Right cardiac atrium (tissue), 5 donors: ENCODE measurements around the gene LSM6. TPM values are rescaled to one million over a fixed set of nuclear protein-coding genes. Genes with fewer than 3 reads are reported as not detected.

Experiments
- ATAC-seq, 2 donors: fragments of 200-7000 bp; cut with Tn5 transposase; one replicate each; pipeline versions ENCODE4 v1.8.0 to v1.9.1; 2020; ENCODE audit warnings: moderate library complexity in 2 of 2, mild to moderate bottlenecking in 1 of 2
- DNase-seq, 3 donors: peaks; one replicate each; pipeline ENCODE4 v3.0.0-alpha.2; 2020
- H3K27ac ChIP-seq: one replicate; pipeline ENCODE4 v1.5.1; 2013; ENCODE audit warnings: mild to moderate bottlenecking, low read length, control low read depth, moderate library complexity
- H3K27me3 ChIP-seq: one replicate; pipeline ENCODE4 v1.6.1; 2013; ENCODE audit not compliant: control insufficient read depth, insufficient read depth
- H3K4me1 ChIP-seq: one replicate; pipeline ENCODE4 v1.6.1; 2013; ENCODE audit warnings: low read length; ENCODE audit not compliant: control insufficient read depth, insufficient read depth
- H3K4me3 ChIP-seq: one replicate; pipeline ENCODE4 v1.5.1; 2013; ENCODE audit warnings: low read length, control low read depth
- H3K9me3 ChIP-seq: one replicate; pipeline ENCODE4 v1.6.1; 2013; ENCODE audit warnings: low read length; ENCODE audit not compliant: control insufficient read depth
- WGBS: extraction: QIAGEN DNeasy Blood & Tissue Kit; methylation state at CpG from one replicate; pipeline ENCODE4 v1.1.7; 2013; 5-methylcytosine and 5-hydroxymethylcytosine counted together
- intact Hi-C, 4 donors: fragments of 100-400 bp; cut with DNase I; formaldehyde crosslinking; loops; one replicate each; pipeline versions ENCODE4 v1.11.0 to v1.14.0; 2022 to 2023
- polyA plus RNA-seq: library from polyadenylated mRNA; stranded (reverse); fragments of 200-250 nt; gene quantifications from one replicate; pipeline ENCODE4 v1.2.3, GENCODE V29; 2013
- total RNA-seq, 4 donors: library from RNA; stranded (reverse); fragmentation: NEBNext Ultra II Directional; extraction: Animal tissue kit (Norgen Biotek cat#: 25700); gene quantifications; one replicate each; pipeline ENCODE4 v1.2.1, GENCODE V29; 2021
- donor health status: healthy with polysubstance abuse.
- donor health status: DM: no; HTN: yes; CAD: no.
- donor health status: DM: no; HTN: no; CAD: no.
- donor health status: DM: no; HTN: yes; CAD: no; lungs with severe emphysema.
- donor health status: DM: yes; HTN: yes; CAD: no.

Gene LSM6
- total and polyA plus RNA-seq, 5 donors, result 13.9 to 31.0 (median 17.8) TPM

DNA sequence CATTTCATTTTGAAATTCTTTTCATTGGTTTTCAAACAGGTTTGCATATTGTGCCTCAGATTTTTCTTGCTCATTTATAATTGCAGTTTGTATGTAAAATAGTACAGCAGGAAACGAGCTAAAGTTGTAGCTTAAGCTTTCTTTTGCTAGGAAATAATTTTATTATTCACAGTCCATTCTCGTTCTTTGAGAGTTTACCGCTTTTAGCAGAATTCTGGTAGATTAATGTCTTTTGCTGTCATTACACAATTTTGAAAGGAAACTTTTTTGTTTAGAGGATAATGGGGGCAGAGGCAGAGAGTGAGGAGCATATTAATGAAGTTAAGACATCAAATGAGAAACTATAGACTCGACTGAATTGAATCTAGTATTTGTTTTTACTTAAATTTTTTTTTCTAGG, 10.5 kb downstream of the LSM6 start:
- 93% methylated on average over 4 of the region's 4 CpGs for WGBS
- Histone ChIP-seq H3K4me1 (peaks cover 5% of the 10 kb centered on the region), H3K27ac (no peak overlapping the region), H3K4me3 (no peak overlapping the region), H3K27me3 (no peaks in the 10 kb centered on the region), H3K9me3 (no peaks in the 10 kb centered on the region)
- intact Hi-C loops, result no loop called here
- DNase-seq, result no peak
- no peak for ATAC-seq

DNA sequence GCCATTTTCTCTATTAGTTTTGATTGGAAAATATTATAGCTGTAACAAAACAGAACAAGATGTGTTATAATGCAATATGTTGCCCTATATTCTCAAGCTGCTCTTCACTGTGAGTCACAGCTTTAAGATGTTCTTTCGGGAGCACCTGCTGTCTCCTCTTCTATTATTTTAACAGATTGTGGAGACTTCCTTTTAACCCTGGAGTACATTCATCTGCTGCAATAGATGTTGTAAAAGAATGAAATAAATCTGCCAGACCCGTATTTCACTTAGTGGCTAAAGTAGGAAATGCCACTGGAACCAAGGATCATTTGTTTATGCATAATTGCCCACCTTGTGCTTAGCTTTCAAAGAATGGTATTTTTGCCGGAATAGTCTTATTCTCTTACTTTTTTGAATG, 11.1 kb downstream of the LSM6 start:
- Histone ChIP-seq H3K27me3 (no peaks in the 10 kb centered on the region), H3K4me3 (no peak overlapping the region), H3K4me1 (peaks cover 5% of the 10 kb centered on the region), H3K27ac (no peak overlapping the region), H3K9me3 (no peaks in the 10 kb centered on the region)
- intact Hi-C loops, result no loop called here
- ATAC-seq (no peak), DNase-seq (no peak)
- WGBS, result 73% methylated on average over 3 of the region's 3 CpGs

DNA sequence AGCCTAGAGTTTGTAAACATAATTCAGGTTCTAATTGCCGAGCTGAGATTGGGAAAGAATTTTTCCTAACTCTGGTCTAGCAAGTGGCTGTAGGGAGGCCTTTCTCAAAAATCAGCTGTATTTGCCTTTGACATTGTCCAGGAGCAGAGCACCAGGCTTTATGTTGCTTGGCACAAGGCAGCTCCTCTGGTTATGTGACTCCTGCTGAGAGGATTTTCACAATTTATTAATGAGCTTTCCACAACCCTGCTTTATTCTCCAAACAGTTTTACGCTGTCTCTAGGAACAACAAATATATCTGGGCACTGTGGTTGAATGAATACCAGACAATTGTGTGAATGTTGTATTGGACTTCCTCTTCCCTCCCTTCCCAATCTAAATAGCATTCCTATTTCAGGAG, 14.9 kb downstream of the LSM6 start:
- intact Hi-C loops, result no loop called here
- WGBS, result 56% methylated on average over 2 of the region's 2 CpGs
- H3K27me3 ChIP-seq, result no peaks in the 10 kb centered on the region
- H3K9me3 ChIP-seq, result no peaks in the 10 kb centered on the region
- no peak overlapping the region for H3K4me3 ChIP-seq
- ATAC-seq (no peak), DNase-seq (no peak)
- H3K4me1 ChIP-seq, result peaks cover 8% of the 10 kb centered on the region
- H3K27ac ChIP-seq, result peak overlapping the region; percentile 78

DNA sequence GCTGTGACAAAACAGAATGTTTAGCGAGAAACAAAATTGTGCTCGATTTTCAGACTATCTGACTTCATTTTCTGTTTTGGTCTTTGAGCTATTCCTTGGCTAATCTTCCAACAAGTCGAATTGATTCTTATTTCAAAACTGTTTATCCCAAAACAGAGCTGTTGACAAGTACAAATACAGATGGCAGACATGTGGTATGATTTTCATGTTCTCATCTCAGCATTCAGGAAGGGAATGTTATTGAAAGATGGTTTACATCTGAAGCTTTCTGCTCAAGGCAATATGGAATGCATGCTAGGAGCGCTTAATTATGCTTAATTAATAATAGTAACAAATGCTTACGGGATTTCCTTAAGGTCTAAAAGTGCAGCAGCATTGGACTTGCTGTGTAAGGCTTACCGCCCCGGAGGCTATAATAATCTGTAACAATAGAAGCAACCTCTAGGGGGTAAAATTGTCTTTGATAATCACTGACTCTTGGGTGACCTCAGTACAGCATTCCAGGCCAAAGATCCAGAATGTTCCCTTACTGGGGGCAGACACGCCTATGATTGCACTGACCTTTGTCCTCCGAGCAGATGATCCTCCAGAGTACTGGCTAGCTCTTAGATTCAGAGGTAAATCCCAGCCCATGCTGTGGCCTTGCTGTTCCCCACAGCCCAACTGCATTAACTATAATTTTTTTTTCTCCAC, 16.4 kb downstream of the LSM6 start:
- H3K4me1 ChIP-seq, result peaks cover 8% of the 10 kb centered on the region
- intact Hi-C loops, result no loop called here
- DNase-seq (peak in 2 of 3 donors; percentile 37 to 41), ATAC-seq (peak; percentile 86 to 97)
- peak overlapping the region; percentile 70 for H3K27ac ChIP-seq
- WGBS, result 51% methylated on average over 9 of the region's 9 CpGs
- no peaks in the 10 kb centered on the region for H3K27me3 ChIP-seq
- no peak overlapping the region for H3K4me3 ChIP-seq
- no peaks in the 10 kb centered on the region for H3K9me3 ChIP-seq

DNA sequence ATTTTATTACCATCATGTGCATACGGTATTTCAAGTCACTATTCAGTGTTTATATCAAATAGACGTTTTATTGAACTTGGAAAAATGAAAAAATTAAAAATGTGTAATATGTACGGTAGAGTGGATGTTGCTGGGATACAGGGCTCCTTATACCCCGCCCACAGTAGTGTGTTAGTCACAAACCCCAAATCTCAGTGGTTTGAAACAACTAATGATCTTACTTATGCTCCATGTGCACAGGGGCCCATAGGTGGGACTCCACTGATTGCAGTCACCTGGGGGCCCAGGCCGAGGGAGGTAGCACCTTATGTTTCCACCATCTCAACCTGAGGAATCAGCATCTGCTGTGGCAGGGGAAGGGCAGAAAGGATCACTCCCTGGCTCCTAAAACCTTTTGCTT, 18.1 kb downstream of the LSM6 start:
- Histone ChIP-seq H3K27me3 (no peaks in the 10 kb centered on the region), H3K9me3 (no peaks in the 10 kb centered on the region), H3K4me3 (no peak overlapping the region), H3K4me1 (peaks cover 8% of the 10 kb centered on the region), H3K27ac (no peak overlapping the region)
- WGBS, result 93% methylated on average over 5 of the region's 5 CpGs
- no peak for ATAC-seq
- DNase-seq, result no peak
- intact Hi-C loops, result no loop called here

DNA sequence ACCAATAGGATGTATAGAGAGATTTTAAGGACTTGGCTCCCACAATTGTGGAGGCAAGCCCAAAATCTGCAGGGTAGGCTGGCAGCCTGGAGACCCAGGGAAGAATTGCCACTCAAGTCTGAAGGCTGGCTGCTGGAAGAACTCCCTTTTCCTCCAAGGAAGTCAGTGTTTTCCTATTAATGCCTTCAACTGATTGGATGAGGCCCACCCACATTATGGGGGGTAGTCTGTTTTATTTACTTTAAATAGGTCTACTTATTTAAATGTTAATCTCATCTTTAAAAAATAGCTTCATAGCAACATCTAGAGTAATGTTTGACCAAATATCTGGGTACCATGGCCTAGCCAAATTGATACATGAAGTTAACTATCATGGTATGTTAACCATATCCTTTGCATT, 18.7 kb downstream of the LSM6 start:
- Histone ChIP-seq H3K27ac (no peak overlapping the region), H3K27me3 (no peaks in the 10 kb centered on the region), H3K9me3 (no peaks in the 10 kb centered on the region), H3K4me1 (peaks cover 8% of the 10 kb centered on the region), H3K4me3 (no peak overlapping the region)
- DNase-seq (no peak), ATAC-seq (no peak)
- intact Hi-C loops, result no loop called here

DNA sequence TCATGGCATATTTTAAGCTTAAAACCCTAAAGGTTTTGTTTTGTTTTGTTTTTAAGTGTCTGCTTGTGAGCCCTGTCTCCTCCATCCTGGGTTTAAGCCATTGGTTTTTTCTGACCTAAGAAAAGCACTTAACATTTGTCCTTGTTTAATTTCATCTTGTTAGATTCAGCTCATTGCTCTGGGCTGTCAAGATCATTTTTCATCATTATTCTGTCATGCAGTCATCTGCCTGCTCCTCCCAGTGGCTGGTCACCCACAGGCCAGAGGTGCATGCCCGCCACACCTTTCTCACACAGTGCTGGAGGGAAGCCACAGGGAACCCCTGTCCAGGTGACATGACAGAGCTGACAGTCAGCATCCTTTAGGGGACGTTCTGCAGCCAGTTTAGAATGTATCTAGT, 27.1 kb downstream of the LSM6 start:
- ATAC-seq, result no peak
- Histone ChIP-seq H3K27me3 (no peaks in the 10 kb centered on the region), H3K9me3 (no peaks in the 10 kb centered on the region), H3K4me1 (no peaks in the 10 kb centered on the region), H3K27ac (no peak overlapping the region), H3K4me3 (no peak overlapping the region)
- DNase-seq, result no peak
- intact Hi-C loops, result no loop called here
- WGBS, result 70% methylated on average over 2 of the region's 2 CpGs

DNA sequence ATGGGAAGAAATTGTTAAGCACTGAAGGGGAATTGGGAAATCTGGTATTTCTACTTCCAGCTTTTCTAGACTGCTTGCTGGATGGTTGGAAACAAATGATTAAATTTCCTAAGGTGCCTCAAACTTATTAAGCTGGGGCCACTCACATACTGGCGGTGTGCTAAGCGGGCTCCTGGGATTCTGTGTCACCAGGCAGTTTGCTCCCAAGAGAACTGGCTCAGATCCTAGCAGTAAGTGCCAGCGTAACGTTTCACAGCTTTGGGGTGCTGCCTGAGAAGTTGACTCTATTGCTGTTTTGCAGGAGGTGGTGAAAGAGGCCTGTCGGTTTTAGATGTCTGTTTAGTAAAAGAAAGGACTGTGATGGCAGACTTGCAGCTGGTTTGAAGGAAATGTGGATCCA, 31.9 kb downstream of the LSM6 start:
- no peak for ATAC-seq
- WGBS, result 52% methylated on average over 5 of the region's 5 CpGs
- intact Hi-C loops, result no loop called here

DNA sequence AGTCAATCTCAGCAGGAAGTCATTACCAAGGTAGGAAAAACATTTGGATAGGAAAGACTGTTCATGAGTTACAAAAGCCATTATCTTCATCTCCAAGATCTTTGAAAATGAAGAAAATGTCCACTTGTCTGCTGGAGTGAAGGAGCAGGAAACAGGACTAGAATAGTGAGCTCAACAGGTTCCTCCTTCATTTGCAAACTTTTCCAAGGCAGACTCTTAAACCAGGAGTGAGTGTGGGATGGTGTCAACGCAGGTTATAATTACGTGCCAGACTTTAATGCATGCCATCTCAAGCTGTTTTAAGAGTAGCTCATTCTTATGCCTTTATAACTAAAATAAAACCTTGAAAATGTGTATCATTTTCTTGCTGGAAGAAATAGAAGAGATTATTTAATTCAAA, 35.4 kb downstream of the LSM6 start:
- WGBS, result 58% methylated on average over 2 of the region's 2 CpGs
- intact Hi-C loops, result no loop called here

More for the DNA sequence above, 31.9 kb downstream of the LSM6 start:
- Histone ChIP-seq H3K4me1 (no peaks in the 10 kb centered on the region), H3K27me3 (no peaks in the 10 kb centered on the region), H3K4me3 (no peak overlapping the region), H3K27ac (no peak overlapping the region), H3K9me3 (no peaks in the 10 kb centered on the region)
- no peak for DNase-seq

DNA sequence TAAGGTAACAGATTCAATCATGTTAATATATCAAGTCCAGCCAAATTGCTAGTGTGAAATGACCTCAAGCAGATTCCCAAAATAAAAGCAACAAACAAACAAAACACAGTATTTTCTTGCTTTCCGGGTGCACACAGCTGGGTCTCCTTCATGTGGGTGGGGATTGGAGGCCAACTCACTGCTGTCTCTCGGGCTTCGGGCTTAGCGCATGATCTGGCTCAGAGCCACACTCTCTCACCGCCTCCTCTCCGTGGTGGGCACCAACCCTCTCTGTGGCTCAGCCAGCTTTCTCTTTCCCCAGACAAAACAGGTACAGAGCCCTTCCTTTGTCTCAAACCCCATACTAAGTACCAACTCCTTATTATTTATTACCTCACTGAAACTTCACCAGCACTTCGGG, 35.9 kb downstream of the LSM6 start:
- DNase-seq (peak in 1 of 3 donors; percentile 68), ATAC-seq (peak in 1 of 2 donors; percentile 58)
- Histone ChIP-seq H3K27ac (no peak overlapping the region), H3K27me3 (no peaks in the 10 kb centered on the region), H3K4me3 (no peak overlapping the region), H3K9me3 (no peaks in the 10 kb centered on the region), H3K4me1 (no peaks in the 10 kb centered on the region)
- intact Hi-C loops, result no loop called here
- 52% methylated on average over 7 of the region's 7 CpGs for WGBS

More for the DNA sequence above, 35.4 kb downstream of the LSM6 start:
- H3K4me3 ChIP-seq, result no peak overlapping the region
- no peak for ATAC-seq
- no peak overlapping the region for H3K27ac ChIP-seq
- H3K9me3 ChIP-seq, result no peaks in the 10 kb centered on the region
- no peak for DNase-seq
- H3K27me3 ChIP-seq, result no peaks in the 10 kb centered on the region
- H3K4me1 ChIP-seq, result no peaks in the 10 kb centered on the region

DNA sequence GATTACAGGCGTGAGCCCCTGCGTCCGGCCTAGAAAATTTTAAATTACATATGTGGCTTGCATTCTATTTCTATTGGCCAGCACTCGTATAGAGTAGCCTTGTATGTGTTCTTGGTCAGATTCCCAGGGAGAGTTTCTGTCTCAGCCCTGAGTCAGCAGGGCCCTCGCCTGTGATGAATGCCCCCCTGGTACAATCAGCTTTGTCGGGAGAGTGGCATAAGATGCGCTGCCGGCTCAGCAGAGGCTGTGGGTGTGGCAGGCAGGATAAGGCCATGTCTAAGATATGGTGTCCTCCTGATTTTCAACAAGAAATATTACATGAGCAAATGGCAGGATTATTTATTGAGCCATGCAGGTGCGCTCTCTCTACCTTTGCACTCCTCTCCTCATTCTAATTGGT, 37.3 kb downstream of the LSM6 start:
- no peak overlapping the region for H3K4me3 ChIP-seq
- no peak for DNase-seq
- 89% methylated on average over 9 of the region's 9 CpGs for WGBS
- no peaks in the 10 kb centered on the region for H3K9me3 ChIP-seq
- H3K27me3 ChIP-seq, result no peaks in the 10 kb centered on the region
- ATAC-seq, result no peak
- no peak overlapping the region for H3K27ac ChIP-seq
- H3K4me1 ChIP-seq, result no peaks in the 10 kb centered on the region
- intact Hi-C loops, result no loop called here

DNA sequence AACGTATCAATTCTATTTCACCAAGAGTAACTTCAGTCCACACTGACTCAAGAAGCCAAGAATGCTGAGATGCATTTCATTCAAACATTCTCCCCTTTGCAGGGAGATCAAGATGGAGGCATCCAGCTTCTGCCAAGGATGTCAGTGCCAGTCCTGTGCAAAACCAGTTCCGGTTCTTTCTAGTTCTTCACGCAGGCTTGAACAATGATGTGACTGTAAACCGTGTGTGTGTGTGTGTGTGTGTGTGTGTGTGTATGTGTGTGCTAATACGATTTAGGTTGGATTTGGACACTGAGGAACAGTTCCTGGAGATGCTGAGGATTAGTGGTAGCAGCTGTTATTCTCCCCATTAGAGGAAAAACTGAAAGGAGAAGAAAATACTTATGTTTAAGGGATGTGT, 38.7 kb downstream of the LSM6 start, which contains the start of gene REELD1:
Gene REELD1 (plus strand): TSS at position 301 of the 400 bp plus-strand sequence. CDS start 2,415 bp downstream, outside the sequence.
- intact Hi-C loops, result no loop called here
- 84% methylated on average over 5 of the region's 5 CpGs for WGBS
- no peaks in the 10 kb centered on the region for H3K4me1 ChIP-seq

More for the DNA sequence above, 38.7 kb downstream of the LSM6 start, which contains the start of gene REELD1:
- ATAC-seq (no peak), DNase-seq (no peak)
- no peak within 1 kb of the TSS for H3K4me3 ChIP-seq
- H3K27me3 ChIP-seq, result no peaks in the 10 kb centered on the region
- no peak within 1 kb of the TSS for H3K27ac ChIP-seq
- no peaks in the 10 kb centered on the region for H3K9me3 ChIP-seq
